Measurements from ENCODE around the gene TMF1. TPM values are rescaled to one million over a fixed set of nuclear protein-coding genes. Genes with fewer than 3 reads are reported as not detected.

Gene TMF1
- total and polyA plus RNA-seq, 10 of the 15 experiments (the other 5 are each of a cell fraction or from before 2014, with no cell fraction given), result 7.1 to 24.5 (median 18.6) TPM

GRCh38 chr3:69092030-69092516 is 39.9 kb upstream of the TMF1 start (continued):
- TF ChIP-seq FOXK2 (IDR thresholded peaks at IDR 0.05), result no peak
- no peak for TF ChIP-seq JUND (IDR thresholded peaks at IDR 0.05; ENCODE audit: low read depth, low read length)
- TF ChIP-seq STAT1 (conservative IDR thresholded peaks at IDR 0.05), result no peak
- no peak for TF ChIP-seq ZNF592 (IDR thresholded peaks at IDR 0.05)
- no peak for TF ChIP-seq CEBPB (IDR thresholded peaks at IDR 0.05; ENCODE audit: borderline replicate concordance in 1 of 2, low read depth in 2 of 2, low read length in 2 of 2)
- TF ChIP-seq RBBP5 (conservative IDR thresholded peaks at IDR 0.05), result no peak
- no peak for TF ChIP-seq CBX5 (IDR thresholded peaks at IDR 0.05; ENCODE audit: low read depth)
- TF ChIP-seq KDM1A (IDR thresholded peaks at IDR 0.05; ENCODE audit: borderline replicate concordance), result no peak
- TF ChIP-seq BHLHE40 (IDR thresholded peaks at IDR 0.05; ENCODE audit: borderline replicate concordance in 1 of 2, low read depth in 2 of 2, low read length in 1 of 2), result no peak
- TF ChIP-seq PKNOX1 (IDR thresholded peaks at IDR 0.05), result no peak
- TF ChIP-seq, protein P1, sequence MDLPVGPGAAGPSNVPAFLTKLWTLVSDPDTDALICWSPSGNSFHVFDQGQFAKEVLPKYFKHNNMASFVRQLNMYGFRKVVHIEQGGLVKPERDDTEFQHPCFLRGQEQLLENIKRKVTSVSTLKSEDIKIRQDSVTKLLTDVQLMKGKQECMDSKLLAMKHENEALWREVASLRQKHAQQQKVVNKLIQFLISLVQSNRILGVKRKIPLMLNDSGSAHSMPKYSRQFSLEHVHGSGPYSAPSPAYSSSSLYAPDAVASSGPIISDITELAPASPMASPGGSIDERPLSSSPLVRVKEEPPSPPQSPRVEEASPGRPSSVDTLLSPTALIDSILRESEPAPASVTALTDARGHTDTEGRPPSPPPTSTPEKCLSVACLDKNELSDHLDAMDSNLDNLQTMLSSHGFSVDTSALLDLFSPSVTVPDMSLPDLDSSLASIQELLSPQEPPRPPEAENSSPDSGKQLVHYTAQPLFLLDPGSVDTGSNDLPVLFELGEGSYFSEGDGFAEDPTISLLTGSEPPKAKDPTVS (IDR thresholded peaks at IDR 0.05; ENCODE audit: low read depth, low read length), result no peak
- no peak for TF ChIP-seq SMAD5 (IDR thresholded peaks at IDR 0.05; ENCODE audit: low read depth)
- TF ChIP-seq EGR1 (IDR thresholded peaks at IDR 0.05; ENCODE audit: borderline replicate concordance in 1 of 2, low read depth in 2 of 2, low read length in 2 of 2), result no peak
- no peak for TF ChIP-seq ZNF622 (IDR thresholded peaks at IDR 0.05)
- TF ChIP-seq TAF1 (IDR thresholded peaks at IDR 0.05; ENCODE audit: borderline replicate concordance, low read depth, low read length), result no peak
- no peak for TF ChIP-seq NKRF (conservative IDR thresholded peaks at IDR 0.05)
- TF ChIP-seq, protein P2, sequence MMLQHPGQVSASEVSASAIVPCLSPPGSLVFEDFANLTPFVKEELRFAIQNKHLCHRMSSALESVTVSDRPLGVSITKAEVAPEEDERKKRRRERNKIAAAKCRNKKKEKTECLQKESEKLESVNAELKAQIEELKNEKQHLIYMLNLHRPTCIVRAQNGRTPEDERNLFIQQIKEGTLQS (IDR thresholded peaks at IDR 0.05; ENCODE audit: borderline replicate concordance, extremely low read depth, low read depth, low read length), result no peak
- no peak for TF ChIP-seq BCL3 (IDR thresholded peaks at IDR 0.05; ENCODE audit: borderline replicate concordance, insufficient read depth, low read depth, low read length, poor library complexity, severe bottlenecking)
- no peak for TF ChIP-seq SMC3 (IDR thresholded peaks at IDR 0.05; ENCODE audit: borderline replicate concordance, low read length)
- no peak for TF ChIP-seq MEF2A (IDR thresholded peaks at IDR 0.05; ENCODE audit: insufficient read depth, low read depth, low read length)

Data from GM12878 (cell line).